Suprapubic skin (tissue), 4 donors: Measurements from ENCODE around the gene SLC25A22.

Experiments used
- CTCF ChIP-seq, 2 donors: fragments of 200-600 bp in 1 of 2; fragments of 450-650 bp in 1 of 2; sonication (generic) in 1 of 2; IDR thresholded peaks; one replicate each; pipeline ENCODE4 v1.5.1; 2016 to 2019; ENCODE audit warnings: antibody characterized with exemption in 2 of 2, mild to moderate bottlenecking in 1 of 2, moderate library complexity in 1 of 2
- EP300 ChIP-seq: sonication (generic); formaldehyde crosslinking; IDR thresholded peaks from one replicate; pipeline ENCODE4 v1.6.1; 2017; ENCODE audit warnings: antibody characterized with exemption
- POLR2A ChIP-seq, 2 donors: fragments of 450-650 bp; IDR thresholded peaks; one replicate each; pipeline ENCODE4 v1.6.1; 2017; ENCODE audit warnings: antibody characterized with exemption in 2 of 2, mild to moderate bottlenecking in 2 of 2, moderate library complexity in 2 of 2
- POLR2AphosphoS5 ChIP-seq, 3 donors: sonication (generic); formaldehyde crosslinking; IDR thresholded peaks; one replicate each; pipeline ENCODE4 v1.6.1; 2017; ENCODE audit warnings: antibody characterized with exemption in 3 of 3

GRCh38 chr11:793556-793955, 4.5 kb downstream of the SLC25A22 start:
- TF ChIP-seq EP300 (no peak), CTCF (IDR thresholded peaks at IDR 0.05) (no peak), POLR2A (IDR thresholded peaks at IDR 0.05) (no peak), POLR2AphosphoS5 (IDR thresholded peaks at IDR 0.05) (no peak)
